ENCODE results near the gene TCIRG1.

Gene TCIRG1

DNA sequence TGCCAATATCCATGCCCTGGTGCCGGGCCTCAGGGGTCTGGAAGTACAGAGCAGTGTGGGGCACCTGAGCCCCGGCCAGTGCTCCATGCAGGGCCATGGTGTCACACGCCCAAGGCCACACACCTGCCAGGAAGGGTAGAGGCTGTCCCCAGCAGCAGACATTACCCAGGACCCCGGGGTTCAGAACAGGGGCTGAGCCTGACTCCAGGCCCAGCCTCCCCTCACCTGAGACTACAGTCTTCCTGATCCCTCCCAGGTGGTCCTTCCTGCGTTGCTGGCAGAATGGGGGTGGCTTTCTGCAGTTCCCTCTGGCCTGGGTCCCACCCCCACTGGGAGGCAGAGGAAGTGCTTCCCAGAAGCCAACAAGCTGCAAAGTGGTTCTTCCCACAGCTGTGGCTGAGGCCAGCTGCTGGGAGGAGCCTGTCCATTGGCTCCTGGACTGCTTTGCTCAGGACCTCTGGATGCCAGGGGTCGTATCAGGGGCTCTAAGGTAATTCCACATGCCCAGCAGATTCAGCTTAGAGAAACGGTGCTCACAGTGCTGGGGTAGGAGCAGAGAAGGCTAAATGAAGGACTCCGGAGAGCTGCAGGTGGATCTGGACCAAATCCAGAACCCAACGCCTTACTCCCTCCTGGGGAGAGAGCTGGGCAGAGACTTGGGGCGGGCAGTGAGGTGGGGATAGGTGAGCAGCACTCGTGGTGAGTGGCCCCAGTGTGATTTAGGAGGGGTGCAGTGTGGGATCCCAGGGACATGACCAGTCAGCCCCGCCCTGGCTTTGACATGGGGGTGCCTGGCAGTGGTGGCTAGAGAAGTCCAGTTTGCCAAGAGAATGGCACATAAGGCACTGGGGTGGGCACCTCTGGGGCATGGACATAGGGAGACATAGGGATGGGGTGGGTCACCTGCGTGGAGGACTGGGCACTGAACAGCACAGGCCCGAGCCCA, 12.6 kb downstream of the TCIRG1 start:
- DNase-seq (ENCODE audit: low read depth in 2 of 2) = no peak

DNA sequence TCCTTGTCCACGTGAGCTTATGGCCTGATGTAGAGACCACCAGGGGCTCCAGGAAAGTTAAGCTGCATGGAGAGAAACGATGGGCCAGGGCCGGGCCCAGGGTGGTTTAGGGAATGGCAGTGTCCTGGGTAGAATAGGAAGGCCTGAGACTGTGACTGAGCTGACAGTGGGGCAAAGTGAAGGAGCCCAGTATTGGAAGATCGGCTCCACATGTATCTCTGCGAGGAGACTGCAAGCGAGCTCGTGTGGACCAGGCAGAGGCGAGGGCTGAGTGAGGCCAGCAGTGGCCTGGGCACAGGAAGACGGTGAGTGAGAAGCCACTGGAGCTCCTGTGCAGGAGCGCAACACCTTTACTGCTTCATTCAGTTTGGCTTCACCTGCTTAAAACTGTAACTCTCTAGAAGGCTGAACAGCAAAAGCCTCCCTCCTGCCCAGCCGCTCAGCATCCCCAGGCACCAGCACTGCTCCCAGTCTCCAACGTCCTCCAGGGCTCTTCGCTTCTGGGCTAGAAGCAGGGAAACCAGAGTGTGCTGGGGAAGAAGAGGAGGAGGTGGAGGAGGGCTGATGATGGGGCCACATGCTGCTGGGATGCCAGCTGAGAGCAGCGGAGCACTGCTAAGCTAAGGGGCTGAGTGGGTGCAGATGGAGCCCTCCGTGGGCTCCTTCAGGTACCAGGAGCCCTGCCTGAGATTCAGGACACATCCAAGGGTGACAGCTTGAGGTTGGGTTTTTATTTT, 13.5 kb downstream of the TCIRG1 start:
- no peak for DNase-seq (ENCODE audit: low read depth in 2 of 2)

DNA sequence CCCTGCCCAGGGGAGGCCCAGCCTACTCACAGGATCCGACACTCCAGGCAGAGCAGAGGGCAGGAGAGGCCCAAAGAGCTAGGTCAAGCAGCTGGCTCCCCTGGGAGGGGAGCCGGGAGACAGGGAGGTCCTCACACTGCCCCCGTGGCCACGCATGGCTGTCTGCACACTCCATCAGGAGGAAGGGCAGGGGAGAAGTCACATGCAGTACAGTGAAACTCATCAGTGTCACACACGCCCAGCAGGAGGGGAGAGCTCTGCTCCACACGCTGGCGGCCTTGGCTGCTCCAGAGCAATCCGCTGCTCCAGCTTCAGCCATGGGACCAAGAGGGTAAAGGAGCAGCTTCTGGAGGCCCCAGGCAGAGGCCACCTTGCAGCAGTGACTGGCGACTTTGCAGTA, 14.3 kb downstream of the TCIRG1 start:
- DNase-seq (ENCODE audit: low read depth in 2 of 2) = no peak

DNA sequence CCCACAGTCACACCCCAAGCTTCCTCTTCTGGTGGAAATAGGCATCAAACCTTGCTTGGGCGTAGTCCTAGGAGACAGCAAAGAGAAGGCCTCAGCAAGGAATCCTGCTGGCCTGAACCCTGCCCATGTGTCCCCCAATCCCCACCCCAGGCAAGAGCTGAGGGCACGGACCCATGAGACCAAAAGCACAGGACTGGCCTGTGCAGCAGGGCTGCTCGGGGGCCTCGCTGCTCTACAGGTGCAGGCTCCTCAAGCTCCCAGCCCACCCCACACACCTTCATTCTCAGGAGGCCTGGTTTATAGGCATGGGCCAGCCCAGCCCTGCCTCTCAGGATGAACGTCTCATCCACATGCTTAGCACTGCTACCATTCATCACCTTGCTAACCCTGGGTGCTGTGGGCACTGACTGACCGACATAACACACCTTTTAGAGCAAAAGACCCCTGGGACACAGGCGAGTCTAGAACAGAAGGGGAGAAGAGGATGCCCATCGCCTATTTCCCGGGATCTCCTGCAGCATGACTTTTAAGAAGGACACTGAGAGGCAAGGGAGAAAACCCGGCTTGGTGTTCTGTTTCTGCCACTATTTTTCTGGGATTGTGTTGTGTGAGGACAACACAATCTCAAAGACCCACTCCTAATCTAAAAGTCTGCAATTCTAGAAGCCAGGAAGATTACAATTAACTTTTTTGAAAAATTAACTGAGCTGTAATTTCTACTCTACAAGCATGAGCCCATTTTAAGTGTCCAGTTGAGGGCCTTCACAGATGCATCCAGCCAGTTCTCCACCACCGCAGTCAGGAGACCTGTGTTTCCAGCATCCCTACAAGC, 15.4 kb downstream of the TCIRG1 start:
- no peak for DNase-seq (ENCODE audit: low read depth in 2 of 2)

DNA sequence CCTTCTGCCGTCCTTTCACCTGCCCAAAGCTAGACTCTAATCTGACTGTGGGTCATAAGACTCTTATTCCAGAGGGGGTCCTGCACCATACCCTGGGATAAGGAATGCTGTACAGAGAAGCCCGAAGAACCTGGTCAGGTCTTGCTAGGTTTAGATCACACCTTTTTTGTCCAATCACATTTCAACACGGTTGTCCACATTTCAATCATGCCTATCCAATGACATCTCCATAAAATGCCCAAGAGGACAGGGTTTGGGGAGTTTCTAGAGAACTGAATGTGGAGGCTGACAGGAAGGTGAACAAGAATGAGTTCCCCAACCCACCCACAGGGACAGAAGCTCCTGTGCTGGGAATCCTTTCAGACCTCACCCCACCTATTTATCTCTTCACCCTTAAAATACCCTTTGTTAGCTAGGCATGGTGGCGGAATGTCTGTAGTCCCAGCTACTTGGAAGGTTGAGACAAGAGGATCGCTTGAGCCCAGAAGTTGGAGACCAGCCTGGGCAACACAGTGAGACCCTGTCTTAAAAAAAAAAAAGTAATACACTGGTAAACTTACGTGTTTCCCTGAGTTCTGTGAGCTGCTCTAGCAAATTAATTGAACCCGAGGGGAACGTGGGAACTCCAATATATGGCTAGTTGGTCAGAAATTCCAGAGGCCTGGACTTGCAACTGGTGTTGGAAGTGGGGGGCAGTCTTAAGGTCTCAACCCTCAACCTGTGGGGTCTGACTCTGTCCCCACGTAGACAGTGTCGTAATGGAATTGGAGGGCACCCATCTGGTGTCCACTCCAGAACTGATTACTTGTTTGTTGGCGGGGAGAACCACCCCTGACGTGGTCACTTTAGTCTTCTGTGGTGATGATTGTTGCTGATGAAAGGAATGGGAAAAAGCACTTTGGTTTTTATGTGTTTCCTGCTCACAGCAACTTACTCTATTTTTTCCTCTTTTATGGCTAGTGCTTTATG, 17.8 kb downstream of the TCIRG1 start:
- no peak for DNase-seq (ENCODE audit: low read depth in 2 of 2)

DNA sequence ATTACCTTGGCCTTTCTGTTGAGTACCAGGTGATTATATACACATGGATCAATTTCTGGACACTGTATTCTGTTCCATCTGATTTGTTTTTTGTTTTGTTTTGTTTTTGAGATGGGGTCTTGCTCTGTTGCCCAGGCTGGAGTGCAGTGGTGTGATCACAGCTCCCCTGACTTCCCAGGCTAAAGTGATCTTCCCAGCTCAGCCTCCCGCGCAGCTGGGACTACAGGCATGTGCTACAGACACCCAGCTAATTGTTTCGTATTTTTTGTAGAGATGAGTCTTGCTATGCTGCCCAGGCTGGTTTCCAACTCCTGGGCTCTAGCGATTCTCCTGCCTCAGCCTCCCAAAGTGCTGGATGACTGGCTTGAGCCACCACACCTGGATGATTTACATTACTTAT, 19.0 kb downstream of the TCIRG1 start:
- no peak for DNase-seq (ENCODE audit: low read depth in 2 of 2)

DNA sequence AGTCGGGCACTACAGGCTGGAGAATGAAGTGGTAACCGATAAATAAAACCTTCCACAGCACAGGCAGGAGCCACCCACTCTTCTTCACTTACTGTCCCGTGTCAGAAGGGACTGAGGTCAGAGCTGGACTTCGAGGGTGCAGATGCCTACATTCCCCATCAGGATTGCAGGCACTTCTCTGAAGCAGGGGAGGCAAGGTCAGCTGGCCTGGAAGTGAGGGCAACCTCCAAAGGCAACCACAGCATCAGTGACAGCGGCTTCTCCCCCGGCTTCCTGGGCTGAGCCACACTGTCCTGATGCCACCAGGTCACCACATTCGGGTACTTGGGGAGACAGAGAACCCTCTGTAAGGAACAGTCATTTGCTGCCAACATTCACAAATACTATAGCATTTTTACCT, 22.7 kb downstream of the TCIRG1 start:
- no peak for DNase-seq (ENCODE audit: low read depth in 2 of 2)

DNA sequence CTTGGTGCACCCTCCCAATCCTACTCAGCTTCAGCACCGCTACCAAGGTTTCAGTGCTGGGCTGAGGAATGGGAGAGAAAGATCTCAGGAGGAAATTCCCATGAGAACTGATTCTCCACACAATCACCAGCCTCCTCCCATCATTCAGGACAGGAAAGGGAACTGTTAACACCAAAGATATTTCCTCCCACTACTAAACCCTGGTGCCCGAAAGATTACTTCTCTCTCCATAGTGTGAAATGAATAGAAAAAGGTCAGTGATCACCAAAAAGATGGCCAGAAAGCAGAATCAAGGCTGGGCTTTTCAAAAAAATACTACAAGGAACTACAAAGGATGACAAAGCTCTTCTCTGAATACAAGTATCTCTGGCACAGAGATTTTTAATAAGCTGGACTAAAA, 26.1 kb downstream of the TCIRG1 start:
- DNase-seq (ENCODE audit: low read depth in 2 of 2) = no peak

DNA sequence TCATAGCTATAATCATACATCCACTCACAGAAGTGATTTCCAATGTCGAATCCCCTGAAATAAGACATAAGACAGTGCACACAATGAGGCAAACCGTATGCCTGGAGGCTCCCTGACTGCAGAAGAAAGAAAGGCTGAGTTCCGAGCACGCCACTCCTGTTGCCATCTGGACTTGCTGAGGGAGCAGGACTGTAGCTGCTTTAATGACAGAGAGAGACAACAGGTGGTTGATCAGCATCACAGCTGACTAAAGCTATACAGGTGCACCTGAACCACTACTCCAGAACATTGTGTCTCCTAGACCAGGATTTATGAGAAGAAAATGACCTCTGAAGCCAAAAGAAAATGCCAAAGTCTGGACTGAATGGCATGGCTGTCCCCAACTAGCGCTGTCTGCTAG, 27.0 kb downstream of the TCIRG1 start:
- no peak for DNase-seq (ENCODE audit: low read depth in 2 of 2)

DNA sequence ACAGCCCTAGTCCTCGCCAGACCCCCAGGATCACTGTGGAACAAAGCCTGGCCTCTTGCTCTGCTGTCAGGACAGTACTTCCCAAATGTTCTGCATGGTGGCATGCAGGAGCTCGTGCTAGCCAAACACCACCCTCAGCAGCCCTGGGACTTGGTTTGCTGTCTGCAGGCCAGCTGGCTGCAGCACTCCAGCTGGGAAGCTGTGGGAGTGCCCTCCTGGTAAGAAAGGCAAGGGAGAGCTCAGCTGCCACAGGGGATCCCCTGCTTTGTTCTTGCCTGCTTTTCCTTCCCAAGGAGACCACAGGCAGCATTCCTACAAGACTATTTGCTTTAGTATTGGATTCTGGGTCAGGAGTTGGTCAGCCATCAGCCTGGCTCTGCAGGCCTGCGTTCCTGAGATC, 27.9 kb downstream of the TCIRG1 start:
- DNase-seq (ENCODE audit: low read depth in 2 of 2) = no peak

DNA sequence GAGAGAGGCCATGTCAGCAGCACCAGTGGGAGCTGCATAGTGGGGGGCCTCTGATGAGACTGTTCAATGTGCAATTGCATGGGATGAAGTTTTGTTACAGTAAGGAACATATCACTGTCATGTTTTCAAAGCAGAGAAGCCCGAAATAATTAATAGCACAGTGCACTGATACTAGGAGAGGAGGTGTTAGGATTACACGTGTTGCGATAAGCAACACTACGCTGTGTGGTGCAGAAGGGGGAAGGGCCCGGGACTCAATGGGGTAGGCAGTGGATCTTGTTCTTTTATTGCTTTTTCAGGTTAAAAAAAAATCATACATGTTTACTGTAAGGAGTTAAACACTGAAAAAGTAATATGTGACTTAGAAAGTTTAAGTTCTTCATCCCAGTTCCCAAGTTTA, 29.2 kb downstream of the TCIRG1 start:
- DNase-seq (ENCODE audit: low read depth in 2 of 2) = no peak

DNA sequence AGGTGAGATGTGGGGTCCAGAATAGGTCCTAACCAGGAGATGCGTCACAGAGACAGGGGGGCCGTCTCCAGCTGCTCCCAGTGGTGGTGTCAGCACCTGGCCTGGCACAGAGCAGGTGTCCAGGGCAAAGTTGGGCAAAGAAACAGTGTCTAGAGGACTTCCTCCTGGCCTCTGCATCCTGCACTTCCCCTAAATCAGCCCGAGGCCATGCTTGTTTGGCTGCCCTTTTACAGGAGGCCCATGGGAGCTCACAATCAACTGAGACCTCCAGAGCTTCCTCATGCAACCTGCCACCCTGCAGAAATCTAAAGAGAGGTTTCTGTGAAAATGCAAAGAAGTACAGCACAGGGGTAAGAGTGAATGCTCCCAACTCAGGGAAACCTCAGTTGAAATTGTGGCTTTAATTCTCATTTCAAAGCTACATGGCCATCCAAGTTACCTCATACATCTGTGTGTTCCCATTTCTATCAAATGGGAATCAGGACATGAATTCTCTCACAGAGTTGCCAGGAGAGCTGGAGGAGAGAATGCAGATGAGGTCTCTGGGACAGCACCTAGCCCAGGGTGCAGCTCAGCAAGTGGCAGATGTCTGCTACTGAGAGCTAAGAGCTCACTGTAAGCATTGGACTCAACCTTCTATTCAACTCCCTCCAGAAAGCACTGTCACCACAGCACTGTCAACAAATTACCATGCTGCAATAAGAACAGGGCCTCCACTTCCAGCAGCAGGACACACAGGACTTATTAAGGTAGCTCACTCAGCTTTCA, 32.6 kb downstream of the TCIRG1 start:
- DNase-seq (ENCODE audit: low read depth in 2 of 2) = no peak

DNA sequence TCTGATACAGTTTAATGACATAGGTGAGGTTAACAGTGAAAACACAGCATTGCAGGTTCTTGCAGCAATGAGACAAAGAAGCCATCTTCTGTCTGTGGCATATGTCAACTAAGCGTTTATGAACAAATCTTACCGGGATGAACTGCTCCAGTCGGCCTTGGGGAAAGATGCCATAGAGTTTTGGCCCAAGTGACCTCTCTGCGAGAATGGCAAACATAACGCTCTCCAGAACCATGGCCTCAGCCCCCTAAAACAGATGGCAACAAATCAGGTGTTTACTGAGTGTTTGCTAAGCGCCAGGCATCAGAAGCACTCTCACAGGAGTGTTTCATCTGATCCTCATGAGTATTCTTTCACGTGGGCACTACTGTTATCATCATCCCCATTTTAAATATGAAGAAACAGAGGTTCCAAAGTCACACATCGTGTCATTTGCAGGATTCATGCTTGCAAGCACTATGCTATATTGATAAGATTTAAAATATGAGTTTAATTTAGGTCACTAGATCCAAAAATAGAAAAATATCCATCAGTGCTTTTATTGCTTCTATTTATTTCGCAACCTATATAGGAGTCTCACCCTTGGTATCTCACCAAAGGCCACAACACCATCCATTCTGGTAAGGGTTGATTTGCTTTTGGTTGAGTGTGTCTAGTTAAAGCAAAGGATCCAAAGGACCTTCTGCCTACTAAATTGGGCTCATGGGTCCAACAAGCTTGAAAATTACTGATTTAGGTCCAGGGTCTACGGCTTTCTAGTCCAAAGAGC, 35.9 kb downstream of the TCIRG1 start:
- no peak for DNase-seq (ENCODE audit: low read depth in 2 of 2)

DNA sequence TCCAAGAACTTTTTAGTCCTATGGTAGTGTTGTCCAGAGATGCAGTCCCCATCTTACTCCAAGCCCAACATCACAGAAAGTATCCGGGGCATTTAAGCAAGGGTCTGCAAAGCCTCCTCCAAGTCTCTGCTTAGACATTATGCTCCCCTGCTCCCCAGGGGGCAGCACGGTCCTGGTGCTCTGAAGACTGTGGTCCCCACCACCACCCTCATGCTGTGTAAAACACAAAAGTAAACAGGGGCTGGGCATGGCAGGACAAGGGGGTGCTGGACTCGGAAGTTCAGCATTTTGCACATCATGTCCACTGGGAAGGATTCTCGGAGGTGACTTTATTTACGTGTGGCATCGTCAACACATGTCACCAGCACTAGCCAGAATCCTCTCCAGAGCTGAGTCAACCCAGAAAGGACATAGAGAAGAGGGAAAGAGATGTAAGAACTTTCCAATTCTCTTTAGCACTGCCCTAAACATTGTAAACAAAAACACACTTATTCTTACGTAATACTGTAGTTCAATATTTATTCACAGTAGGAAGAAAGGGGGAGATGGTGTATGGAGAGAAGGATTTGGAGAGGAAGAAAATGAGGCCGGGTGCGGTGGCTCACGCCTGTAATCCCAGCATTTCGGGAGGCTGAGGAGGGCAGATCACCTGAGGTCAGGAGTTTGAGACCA, 37.7 kb downstream of the TCIRG1 start:
- DNase-seq (ENCODE audit: low read depth in 2 of 2) = no peak

DNA sequence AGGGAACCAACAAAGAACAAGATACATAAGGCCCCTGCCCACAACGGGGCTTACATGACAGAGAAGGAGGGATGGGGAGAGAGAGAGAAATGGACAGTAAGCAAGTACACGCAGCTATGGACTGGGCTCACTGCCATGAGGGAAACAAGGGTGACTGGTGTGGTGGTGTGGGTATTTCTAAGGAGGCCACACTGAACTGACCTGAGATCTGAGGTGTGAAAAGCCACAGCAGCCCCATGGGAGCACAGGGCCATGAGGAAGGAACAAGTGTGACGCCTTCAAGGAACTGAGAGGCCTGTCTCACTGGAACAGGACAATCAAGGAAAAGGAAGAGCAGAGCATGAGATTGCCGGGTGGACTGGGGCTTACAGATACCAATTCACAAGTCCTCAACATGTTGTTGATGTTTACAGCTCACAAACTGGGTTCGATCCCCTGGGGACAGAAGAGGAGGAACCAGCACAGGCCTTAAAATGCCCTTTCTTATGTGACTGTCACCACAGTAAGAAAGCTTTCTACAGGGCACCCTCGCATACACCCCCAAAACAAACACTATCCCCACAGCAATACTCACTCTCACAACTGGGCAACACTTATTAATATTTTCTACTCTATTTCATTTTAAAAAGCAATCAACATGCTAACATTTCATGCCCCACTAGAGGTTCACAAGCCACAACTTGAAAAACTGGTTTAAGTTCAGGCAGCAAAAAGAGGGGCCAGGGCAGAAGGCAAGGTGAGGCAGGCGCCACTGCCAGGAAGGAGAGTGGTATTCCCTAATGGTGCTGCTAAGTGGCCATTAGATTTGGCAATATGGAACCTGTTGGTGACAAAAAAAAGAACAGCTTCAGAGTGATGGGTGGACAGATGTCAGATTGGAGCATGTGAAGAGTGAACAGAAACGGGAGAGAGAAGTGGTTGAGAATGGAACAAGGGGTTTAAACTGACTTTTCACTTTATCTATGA, 39.1 kb downstream of the TCIRG1 start:
- DNase-seq (ENCODE audit: low read depth in 2 of 2) = no peak

DNA sequence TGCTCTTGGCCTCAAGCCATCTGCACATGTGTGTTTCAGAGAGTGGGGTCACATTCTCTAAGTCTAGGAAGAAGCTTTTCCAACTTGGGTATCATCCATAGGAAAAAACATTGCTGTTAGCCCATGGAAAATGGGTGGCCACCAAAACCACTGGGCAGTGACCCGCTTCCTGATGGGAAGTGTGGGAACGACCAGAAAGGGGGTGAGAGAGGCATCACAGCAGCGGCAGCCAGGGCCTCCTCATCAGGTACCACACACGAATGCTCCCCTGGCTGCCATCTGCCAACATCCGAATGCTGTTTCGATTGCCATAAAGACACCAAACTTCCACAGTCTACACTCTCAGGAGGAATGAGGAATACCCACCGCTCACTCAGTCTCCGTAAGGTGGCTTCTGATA, 42.0 kb downstream of the TCIRG1 start:
- no peak for DNase-seq (ENCODE audit: low read depth in 2 of 2)

DNA sequence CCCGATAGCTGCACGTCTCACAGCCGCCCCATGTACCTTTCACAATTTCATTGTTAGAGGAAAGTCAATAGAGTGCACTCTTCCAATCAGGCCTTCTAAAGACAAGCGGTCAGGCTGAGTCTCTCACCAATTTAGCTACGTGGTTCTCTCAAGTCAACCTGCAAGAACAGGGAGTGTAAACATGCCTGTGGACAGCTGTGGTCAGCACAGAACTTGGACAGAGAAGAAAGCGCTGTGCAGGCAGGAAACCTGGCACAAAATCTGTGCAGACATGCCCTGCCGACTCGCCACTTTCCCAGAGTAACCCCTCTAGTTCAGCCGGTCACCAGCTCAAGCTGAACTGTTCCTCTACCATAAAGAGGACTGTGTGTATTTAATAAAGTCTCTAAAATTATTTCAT, 42.9 kb downstream of the TCIRG1 start:
- no peak for DNase-seq (ENCODE audit: low read depth in 2 of 2)

DNA sequence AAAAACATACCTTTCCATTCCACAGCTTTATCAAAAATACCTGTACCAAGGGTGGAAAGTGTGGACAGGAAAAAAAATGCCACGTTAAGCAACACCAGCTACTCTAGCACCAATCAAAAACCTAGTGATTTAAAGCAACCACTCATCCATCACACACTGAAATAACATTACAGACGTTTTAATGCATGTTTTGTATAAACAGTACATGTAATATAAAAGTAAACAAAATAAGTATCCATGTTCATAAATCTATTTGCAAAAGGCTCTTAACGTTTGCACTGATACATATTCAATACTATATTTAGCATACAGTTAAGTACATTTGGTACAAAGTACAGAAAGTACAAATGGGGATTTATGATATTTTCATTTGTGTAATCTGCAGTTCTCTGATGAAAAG, 43.7 kb downstream of the TCIRG1 start:
- DNase-seq (ENCODE audit: low read depth in 2 of 2) = no peak

Data from stimulated activated CD8-positive, alpha-beta memory T cell treated with anti-CD3 and anti-CD28 coated beads, Interleukin-2, amount 100 ng/mL, for 48 hours (primary cell).